GM19463 (cell line): ENCODE measurements around the gene CAB39.

Experiments
- ATAC-seq: cut with Tn5 transposase; IDR thresholded peaks from one replicate; pipeline ENCODE4 v1.9.1; 2021; ENCODE audit warnings: mild to moderate bottlenecking, moderate library complexity; ENCODE audit not compliant: unreplicated experiment

Gene CAB39

GRCh38 chr2:230849633-230850357 lies 137.2 kb downstream of the CAB39 start:
- ATAC-seq: peak; percentile 56

GRCh38 chr2:230850358-230850658 lies 137.7 kb downstream of the CAB39 start:
- ATAC-seq: no peak

- ATAC-seq: no peak
Observed at GRCh38 chr2:230852113-230852512, 139.5 kb downstream of the CAB39 start.

- ATAC-seq: no peak
Observed at GRCh38 chr2:230861552-230862255, 149.1 kb downstream of the CAB39 start.

- ATAC-seq: no peak
Observed at GRCh38 chr2:230862292-230862691, 149.7 kb downstream of the CAB39 start.

- ATAC-seq: no peak
Observed at GRCh38 chr2:230863031-230863430, 150.4 kb downstream of the CAB39 start.

- ATAC-seq: no peak
Observed at GRCh38 chr2:230863442-230864121, 150.9 kb downstream of the CAB39 start.

- no peak for ATAC-seq
Observed at GRCh38 chr2:230864122-230864604, 151.5 kb downstream of the CAB39 start.

GRCh38 chr2:230864605-230865306 lies 152.1 kb downstream of the CAB39 start, which contains the start of gene ITM2C:
ITM2C (plus strand) TSS chr2:230864942; CDS start chr2:230865026, 84 bp downstream.
- peak; percentile 70 for ATAC-seq

- ATAC-seq: no peak
Observed at GRCh38 chr2:230865307-230865765, 152.7 kb downstream of the CAB39 start.

GRCh38 chr2:230865766-230866755 lies 153.4 kb downstream of the CAB39 start:
- no peak for ATAC-seq

GRCh38 chr2:230866756-230867523 lies 154.3 kb downstream of the CAB39 start:
- ATAC-seq: no peak

GRCh38 chr2:230868161-230868946 lies 155.7 kb downstream of the CAB39 start:
- no peak for ATAC-seq

GRCh38 chr2:230868947-230869913 lies 156.6 kb downstream of the CAB39 start:
- no peak for ATAC-seq

GRCh38 chr2:230869914-230870543 lies 157.4 kb downstream of the CAB39 start:
- ATAC-seq: no peak
